SH-SY5Y (cell line): ENCODE results near the gene UBE2D2.

Source experiments
- GATA2 ChIP-seq: IDR thresholded peaks from 2 replicates; pipeline ENCODE4 v1.6.1; 2011; ENCODE audit warnings: mild to moderate bottlenecking, low read depth, low read length
- GATA3 ChIP-seq: IDR thresholded peaks from 2 replicates; pipeline ENCODE4 v1.6.1; 2011; ENCODE audit warnings: low read depth, mild to moderate bottlenecking, low read length, moderate library complexity

- TF ChIP-seq GATA2 (no peak), GATA3 (no peak)
These were observed 89.0 kb downstream of the UBE2D2 start for GRCh38 chr5:139650031-139650688.
